Stimulated activated CD8-positive, alpha-beta memory T cell treated with anti-CD3 and anti-CD28 coated beads, Interleukin-7, amount 100 ng/mL, for 4 hours (primary cell): ENCODE results near the gene BIN1.

Source experiments
- DNase-seq, 2 donors: peaks; one replicate each; pipeline ENCODE4 v3.0.0-alpha.2; 2020; ENCODE audit warnings: low read depth in 2 of 2

Gene BIN1

DNA sequence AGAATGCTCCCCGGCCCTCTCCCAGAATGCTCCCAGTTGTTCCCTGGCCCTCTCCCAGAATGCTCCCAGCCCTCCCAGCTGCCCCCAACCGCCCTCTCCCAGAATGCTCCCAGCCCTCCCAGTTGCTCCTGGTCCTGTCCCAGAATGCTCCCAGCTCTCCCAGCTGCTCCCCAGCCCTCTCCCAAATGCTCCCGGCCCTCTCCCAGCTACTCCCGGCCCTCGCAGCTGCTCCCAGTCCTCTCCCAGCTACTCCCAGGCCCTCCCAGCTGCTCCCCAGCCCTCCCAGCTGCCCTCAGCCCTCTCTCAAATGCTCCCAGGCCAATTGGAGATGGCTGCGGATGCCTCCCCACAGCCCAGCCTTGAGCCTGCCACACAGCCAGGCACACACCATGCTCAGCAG is 31.1 kb downstream of the BIN1 start:
- no peak for DNase-seq

DNA sequence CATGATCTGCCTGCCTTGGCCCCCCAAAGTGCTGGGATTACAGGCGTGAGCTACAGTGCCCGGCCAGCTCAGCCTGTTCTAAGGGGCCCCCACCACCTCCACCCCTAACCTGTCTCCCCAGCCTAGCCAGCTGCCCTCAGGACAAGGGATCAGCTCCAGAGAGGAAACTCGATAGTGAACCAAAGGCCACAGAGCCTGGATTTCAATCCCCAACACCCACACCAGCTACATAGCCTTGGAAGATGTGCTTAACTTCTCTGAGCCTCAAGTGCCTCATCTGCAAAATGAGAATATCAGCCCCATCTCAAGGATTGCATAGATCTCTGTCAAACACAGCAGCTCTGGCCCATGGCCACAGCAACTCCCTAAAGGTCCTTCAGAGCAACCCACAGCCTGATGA is 32.0 kb downstream of the BIN1 start:
- no peak for DNase-seq

DNA sequence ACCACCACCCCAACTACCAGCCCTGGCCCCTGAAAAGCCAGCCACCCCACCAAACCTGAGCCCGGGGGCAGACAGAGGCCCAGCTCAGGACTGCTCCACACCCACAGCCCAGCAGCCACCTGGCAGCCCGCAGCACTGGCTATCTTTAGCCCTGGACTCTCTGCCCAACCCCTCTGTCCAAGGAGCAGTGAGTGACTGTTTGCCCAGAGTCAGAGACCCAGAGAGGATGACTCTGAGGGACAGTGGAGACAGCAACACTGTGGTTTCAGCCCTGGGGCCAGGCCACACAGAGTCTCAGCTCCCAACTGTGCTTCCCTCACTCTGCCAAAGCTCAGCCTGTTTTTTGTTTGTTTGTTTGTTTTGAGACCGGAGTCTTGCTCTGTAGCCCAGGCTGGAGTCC is 32.6 kb downstream of the BIN1 start:
- no peak for DNase-seq

DNA sequence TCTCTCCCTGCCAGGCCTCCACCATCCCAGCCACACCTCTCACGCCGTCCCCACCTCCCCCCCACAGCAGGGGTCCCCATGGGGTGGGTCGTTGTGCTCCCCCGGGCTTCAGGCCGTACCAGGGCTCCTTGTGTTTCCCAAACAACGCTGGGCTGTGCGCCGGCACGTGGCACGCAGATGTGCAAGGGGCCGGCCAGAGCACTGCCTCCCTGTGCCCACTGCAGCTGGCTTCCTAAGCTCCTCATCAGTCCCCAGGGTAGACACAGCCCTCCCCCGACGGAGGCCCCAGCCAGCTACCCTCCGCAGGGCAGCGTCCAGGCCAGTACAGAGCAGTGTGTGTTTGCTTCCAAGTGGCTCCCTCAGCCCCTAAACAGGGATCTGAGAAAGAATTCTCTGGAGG is 34.0 kb downstream of the BIN1 start:
- DNase-seq: no peak

DNA sequence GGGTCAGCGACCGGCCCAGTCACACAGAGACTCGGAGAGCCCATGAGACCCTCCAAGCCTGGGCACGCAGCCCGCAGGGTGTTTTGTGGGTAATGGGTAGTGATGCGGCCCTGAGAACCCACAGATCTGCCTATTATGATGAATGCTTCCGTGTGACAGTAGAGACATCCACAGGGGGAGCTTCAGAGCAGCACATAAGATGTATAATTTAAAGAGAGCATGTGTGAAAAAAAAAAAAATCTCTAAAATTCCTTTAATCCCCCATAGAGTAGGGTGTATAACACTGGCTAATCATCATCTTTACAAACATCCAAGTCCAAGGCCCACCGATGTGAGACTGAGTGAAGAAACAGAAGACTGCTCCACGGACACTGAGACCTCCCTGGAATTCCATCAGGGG is 34.6 kb downstream of the BIN1 start:
- no peak for DNase-seq

DNA sequence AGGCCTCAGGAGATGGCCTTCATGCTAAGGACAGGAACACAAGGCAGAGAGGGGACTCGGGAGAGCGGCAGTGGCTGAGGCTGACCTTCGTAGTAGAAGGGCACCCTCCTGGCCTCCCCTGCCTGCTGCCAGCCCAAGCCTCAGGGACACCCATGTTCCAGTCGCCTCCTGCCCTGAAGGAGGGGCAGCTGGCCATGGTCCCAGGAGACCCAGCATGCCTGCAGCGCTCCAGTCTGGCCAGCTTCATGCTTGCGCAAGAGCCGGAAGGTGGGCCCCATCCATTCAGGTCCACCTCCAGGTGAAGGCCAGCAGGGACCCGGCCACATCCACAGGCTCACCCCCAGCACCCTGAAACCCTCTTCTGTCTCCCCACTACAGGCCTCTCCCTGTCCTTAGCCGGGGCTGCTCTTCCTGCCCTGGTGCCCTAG is 35.0 kb downstream of the BIN1 start:
- DNase-seq: no peak

DNA sequence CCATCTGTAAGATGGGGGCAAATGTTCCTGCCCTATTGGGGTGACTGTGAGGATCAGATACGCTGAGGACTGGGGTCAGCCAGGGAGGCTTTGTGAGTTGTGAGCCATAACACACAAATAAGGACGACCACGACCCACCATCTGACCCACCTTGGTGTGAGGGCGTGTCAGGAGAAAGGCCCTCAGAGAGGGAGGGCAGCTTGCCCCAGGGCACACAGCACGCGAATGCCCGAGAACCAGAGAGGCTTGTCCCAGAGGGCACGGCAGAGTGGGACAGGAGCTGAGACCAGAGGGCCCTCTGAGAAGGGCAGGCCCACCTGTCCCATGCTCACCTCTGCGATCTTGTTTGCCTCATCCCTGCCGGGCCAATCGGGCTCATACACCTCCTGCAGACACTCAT is 36.7 kb downstream of the BIN1 start:
- no peak for DNase-seq

DNA sequence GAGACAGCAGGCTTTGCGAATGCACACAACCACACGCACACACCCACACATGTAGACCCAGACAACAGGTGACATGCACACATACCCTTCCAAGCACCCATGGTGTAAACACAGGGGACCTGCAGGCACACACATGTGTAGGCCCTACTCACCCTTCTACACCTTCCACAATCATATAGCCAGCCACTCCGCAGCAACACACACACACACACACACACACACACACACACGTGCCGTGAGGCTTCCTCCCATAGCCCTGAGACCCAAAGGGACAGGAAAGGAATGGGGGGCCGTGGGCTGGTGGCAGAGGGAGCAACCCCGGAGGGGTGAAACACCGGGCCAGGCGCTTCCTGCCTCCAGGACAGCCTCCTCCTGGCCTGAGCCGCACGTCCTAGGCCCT is 37.4 kb downstream of the BIN1 start:
- no peak for DNase-seq

DNA sequence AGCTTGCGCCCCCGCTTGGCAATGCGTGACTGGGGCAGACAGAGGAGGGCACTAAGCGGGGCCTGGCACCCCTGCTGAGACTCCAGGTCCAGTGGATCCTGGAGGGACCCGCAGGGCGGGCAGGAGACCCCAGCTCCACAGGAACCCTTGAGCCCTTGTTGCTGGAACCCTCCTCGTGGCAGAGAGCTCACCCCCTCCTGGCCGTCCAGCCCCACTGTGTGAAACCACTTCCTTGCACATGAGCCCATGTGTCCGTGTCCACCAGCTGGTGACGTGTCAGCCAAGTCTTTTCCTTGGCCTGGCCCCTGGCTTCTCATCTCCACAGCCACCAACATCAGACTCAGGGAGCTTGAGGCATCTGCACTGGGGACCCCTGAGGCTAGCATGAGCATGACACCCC is 38.0 kb downstream of the BIN1 start:
- DNase-seq: no peak

DNA sequence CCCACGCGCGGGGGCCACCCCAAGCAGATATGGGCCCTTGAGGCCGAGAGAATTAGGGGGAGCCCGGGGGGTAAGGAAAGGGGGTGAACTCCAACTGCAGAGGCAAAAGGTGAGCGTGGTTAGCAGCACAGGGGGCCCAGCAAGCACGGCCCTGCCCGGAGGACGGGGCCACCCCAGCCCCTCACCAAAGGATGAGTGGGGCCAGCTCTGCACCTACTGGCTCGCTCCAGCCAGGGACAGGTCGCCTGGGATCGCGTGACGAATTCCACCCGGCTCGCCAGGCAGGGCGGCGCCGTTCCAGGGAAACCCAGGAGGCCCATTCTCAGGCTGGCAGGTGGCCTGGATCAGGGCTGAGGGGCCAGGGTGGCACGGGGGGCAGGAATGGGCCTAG is 38.6 kb downstream of the BIN1 start:
- DNase-seq: no peak

DNA sequence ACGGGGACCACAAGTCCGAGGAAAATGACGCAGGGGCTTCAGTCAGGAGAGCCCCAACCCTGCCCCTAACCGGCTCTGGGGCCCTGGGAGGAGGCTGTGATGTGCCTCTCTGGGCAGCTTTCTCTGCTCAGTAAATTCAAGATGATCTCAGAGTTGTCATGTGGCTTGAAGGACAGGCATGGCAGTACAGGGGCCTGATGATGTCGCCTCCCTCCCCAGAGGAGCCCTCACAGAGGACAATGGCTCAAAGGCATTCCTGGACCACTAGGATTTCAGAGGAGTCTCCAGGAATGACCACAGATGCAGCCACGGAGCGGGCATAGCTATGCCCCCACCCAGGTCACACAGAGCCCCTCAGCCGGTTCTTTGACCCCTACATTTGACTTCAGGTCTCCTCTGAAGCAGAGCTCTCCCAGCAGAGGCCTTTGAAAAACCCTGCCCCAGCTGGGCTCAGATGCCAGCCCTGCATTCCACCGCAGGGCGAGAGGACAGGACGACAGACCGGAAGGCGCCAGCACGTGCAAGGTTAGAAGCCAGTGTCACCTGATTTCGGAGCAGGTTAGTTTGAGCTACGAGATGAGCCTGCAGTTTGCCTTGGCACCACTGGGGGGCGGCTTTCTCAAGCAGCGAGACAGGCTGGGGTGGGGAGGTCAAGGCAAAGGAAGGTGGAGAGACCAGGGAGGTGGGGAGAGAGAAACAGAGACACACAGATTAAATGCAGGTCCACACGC is 39.2 kb downstream of the BIN1 start:
- peak in 1 of 2 donors; percentile 48 for DNase-seq

DNA sequence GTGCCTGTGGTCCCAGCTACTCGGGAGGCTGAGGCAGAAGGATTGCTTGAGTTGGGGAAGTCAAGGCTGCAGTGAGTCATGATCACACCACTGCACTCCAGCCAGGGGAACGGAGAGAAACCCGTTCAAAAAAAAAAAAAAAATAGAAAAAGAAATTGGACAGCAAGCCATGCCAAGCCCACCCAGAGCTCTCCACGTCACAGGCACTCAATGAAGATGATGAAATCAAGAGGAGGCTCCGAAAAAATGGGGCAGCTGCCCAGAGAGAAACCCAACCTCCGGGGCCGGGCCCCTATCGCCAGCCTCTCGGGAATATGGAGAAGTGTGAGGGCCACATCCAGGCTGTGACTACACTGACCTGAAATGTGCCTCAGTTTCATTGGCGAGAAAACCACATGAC is 40.0 kb downstream of the BIN1 start:
- no peak for DNase-seq

DNA sequence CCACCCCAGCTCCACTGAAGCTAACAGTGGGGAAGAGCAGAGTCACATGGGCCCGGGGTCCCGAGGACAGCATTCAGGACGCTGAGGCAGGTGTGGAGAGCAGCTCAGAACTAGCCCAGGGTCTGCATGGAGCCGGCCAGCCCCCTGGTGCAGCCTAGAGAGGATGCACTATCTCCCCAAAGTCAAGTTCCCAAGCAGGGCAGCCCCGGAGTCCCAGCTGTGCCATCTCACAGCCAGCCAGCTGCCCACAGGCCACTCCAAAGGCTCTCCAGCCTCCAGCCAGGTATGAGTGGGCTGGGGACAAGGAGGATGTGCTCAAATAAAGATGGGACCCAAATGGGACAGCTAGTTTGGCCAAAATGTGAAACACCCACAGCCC is 41.0 kb downstream of the BIN1 start:
- no peak for DNase-seq

DNA sequence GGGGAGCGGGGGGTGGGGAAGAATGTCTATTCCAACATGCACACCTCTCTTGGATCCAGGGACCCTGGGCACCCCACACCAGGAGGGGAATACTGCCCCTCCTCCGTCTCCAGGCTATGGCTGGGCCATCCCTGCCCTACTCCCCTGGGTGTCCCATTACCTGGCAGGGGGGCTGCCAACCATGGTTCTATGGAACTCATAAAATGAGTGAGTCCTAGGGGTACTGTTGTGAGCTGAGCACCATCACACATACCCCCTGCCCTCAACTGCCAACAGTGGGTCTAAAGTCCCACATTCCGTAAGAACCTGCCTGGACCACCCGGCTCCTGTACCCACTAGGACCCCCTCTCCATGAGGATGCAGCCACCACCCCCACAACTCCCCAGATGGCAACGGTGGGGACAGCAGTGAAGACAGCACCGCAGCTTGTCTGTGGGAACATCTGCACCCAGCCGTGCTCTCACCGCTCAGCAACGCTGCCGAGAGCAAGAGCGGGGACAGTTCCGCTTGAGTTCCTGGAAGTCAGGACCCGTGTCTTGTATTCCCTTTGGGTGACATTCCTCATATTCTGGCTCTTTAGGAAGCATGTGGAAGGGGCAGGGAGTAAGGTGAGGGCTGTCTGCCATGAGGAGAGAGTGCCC is 41.5 kb downstream of the BIN1 start:
- DNase-seq: no peak

DNA sequence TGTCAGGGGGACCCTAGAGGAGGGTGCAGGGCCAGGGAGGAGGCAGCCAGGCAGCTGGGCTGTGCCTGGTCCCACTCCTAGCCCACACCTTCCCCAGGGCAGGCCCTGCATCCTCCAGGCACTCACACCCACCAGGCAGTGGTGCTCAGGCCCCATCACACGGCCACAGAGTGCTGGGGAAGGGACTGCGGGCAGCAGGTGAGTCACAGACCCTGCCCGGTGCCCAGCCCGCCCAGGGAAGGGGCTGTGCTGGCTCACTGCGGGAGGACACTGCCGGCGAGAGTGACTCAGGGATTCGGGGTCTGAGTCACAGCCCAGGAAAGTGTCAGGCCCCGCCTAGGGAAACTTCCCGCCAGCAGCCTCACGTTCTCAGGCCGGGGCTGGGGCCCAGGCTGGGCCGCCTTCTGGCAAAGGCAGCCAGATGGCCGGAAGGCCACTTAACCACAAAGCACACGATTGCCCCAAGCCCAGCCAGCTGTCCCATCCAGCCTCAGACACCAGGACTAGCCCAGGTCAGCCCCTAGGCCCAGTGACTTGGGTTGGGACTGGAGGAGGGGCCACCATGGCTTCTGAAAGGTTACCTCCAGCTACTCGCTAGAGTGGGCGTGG is 42.2 kb downstream of the BIN1 start:
- peak; percentile 48 to 73 for DNase-seq

DNA sequence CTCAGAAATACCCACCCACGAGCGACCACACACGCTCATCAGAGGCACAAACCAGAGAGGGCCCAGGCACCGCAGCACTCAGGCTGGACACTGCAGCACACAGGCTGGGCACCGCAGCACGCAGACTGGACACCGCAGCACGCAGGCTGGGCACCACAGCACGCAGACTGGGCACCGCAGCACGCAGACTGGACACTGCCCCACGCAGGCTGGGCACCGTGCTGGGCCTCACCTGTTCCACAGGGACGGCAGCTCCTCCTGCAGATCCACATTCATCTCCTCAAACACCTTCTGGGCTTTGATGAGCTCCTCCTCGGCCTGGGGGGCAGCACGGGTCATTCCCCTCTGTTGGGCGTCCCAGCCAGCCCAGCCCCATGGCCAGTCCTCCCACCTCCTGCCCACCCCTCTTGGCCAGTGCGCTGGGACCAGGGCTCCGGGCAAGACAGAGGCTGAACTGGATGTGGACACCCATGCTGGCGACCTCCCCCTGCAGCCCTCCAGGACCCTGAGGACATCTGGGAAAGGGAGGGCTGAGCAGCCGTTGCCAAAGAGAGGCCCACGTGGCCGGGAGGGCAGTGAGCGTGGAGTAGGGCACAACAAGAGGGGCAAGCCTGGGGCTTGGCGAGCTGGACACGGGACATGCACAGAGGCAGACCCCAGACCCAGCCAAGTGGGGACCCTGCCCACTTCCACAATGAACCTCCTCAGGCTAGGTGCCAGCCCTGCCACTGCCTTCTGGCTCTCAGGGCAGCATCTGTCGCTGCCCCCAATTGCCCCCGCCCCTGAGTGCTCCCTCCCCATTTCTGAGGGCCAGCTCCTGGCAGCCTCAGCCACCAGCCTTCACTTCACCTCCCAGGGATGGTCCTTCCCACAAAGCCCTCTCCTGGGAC is 43.0 kb downstream of the BIN1 start:
- DNase-seq: no peak

DNA sequence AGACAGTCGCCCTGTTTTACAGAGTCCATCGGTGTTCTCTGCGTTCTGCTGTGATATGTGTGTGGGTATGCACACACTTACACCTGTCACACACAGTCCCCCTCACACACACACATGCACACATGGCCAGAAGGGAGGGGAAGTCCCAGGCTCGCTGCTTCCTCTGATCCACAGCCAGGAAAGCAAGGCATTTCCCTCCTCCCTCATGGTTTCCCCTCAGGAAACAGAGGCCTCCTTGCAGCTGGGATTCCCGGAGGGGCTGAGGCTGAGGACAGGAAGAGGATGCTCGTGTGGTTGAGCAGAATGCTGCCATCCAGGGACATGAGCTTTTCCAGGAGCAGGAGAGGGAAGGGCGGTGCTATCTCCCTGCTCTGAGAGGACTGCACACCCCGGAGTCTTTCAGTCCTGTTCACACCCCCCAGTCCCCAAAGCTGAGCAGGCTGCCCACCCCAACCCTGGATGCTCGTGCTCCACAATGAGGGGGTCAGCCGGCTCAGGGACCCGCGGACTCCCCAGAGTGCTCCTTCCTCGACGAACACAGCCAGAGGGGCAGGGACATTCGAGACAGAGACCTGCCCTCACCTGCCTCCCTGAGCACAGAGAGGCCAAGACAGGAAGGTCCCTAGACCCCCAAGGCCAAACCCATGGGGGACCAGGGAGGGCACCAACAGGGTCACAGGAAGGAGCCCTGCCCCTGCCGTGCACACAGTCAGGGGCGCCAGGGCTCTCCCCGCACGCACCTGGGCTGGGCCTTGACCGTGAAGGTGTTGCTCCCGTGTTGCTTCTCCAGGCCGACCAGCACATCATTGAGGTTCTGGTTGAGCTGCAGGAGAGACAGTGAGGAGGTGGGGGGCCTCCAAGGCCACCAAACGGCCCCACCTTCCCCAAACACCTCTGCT is 45.3 kb downstream of the BIN1 start:
- DNase-seq: no peak

DNA sequence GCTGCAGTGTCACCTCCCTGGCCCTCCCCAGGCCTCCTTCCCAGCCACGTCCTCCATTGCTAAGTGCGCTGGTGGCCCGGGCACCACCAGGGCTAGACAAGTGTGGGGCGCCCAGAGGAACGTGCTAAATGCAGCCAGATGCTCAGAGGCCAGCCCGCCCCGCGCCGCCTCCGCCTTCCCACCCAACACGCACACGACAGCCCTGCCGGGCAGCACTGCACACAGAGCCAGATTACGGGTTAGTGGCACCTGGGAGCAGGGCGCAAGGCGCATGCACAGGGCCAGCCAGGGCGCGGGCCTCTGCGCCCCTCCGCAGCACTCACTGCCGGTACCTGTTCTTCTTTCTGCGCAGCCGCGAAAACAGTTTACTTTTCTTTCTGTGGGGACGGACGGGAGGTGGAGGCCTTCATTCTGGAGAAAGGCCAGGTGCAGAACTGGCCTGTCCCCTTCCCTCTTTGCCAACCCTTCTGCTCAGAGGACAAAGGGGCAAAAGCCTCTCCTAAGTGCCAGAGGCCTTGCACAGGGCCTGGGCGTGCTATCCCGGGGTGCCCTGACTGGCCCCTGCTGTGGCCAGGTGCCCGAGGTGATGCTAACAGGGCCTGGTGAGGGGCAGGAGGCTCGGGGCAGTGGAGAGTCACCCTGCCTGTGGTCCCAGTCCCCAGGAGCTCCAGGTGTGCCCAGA is 46.5 kb downstream of the BIN1 start:
- DNase-seq: no peak

DNA sequence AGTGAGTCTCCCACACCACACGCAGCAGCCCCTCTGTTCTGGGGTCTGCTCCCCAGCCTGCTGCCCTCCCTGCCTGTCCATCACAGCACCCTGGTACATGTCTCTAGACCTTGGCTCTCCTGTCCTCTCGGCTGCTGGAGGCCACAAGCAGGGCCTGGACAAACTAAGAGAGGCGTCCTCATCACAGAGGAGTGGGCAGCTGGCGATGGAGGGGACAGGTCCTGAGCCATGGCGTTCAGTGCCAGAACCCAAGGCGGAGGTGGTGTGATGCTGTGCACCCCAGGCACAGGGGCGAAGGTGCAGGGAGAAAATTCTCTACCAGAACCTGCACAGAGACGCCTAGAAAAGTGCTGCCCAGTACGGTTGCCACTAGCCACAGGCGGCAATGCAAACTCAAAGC is 47.4 kb downstream of the BIN1 start:
- DNase-seq: no peak

DNA sequence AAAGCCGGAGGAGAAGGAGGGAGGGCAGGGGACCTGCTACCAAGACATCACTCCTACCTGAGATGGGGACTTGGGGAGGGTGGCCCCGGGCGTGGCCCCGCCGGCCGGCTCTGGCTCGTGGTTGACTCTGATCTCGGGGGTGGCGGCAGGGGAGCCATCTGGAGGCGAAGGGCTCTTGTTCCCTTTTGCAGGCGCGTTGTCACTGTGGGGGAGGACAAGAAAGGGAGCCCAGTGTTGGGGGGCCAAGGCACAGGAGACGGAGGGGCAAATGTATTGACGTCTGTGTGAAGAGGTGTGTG is 48.1 kb downstream of the BIN1 start:
- no peak for DNase-seq
